GF-D8 (cell line): ENCODE results near the gene TNN.
"Not testable (repeated sequence)": the region's sequence is repeated elsewhere in the genome, so short reads cannot be mapped to it uniquely, and the experiment has no call there.

Experiments
- DNase-seq: peaks from one replicate; lab custom pipeline; 2025; lab: John Stamatoyannopoulos, UW

TNN gene

GRCh38 chr1:175067362-175068106 lies at the start of gene TNN:
TSS of gene TNN (plus strand) at chr1:175067833. CDS start at chr1:175077419, 9,586 bp downstream.
- DNase-seq = no peak

GRCh38 chr1:175019524-175019923 lies 48.1 kb upstream of the TNN start:
- no peak for DNase-seq

- peak; percentile 91 for DNase-seq
Measured at GRCh38 chr1:175023043-175023921, 44.4 kb upstream of the TNN start, which contains the start of gene MRPS14. TSS of gene MRPS14 (minus strand) at chr1:175023425. CDS start at chr1:175023408, 17 bp downstream.

GRCh38 chr1:175023922-175024242 lies 43.8 kb upstream of the TNN start:
- not testable (repeated sequence) for DNase-seq

GRCh38 chr1:175024773-175025172 lies 42.9 kb upstream of the TNN start:
- no peak for DNase-seq

- DNase-seq = no peak
Measured at GRCh38 chr1:175033953-175034352, 33.7 kb upstream of the TNN start.

- no peak for DNase-seq
Measured at GRCh38 chr1:175034775-175035174, 32.9 kb upstream of the TNN start.

GRCh38 chr1:175035865-175036264 lies 31.8 kb upstream of the TNN start:
- no peak for DNase-seq

GRCh38 chr1:175036476-175036875 lies 31.2 kb upstream of the TNN start:
- no peak for DNase-seq

- no peak for DNase-seq
Measured at GRCh38 chr1:175037416-175037815, 30.2 kb upstream of the TNN start.

GRCh38 chr1:175040324-175040879 lies 27.2 kb upstream of the TNN start:
- DNase-seq = no peak

GRCh38 chr1:175042650-175043049 lies 25.0 kb upstream of the TNN start:
- no peak for DNase-seq

GRCh38 chr1:175043824-175044223 lies 23.8 kb upstream of the TNN start:
- no peak for DNase-seq

- not testable (repeated sequence) for DNase-seq
Measured at GRCh38 chr1:175044591-175044990, 23.0 kb upstream of the TNN start.

GRCh38 chr1:175045097-175045496 lies 22.5 kb upstream of the TNN start:
- no peak for DNase-seq

GRCh38 chr1:175045519-175045918 lies 22.1 kb upstream of the TNN start:
- no peak for DNase-seq

GRCh38 chr1:175050992-175051391 lies 16.6 kb upstream of the TNN start:
- DNase-seq = no peak

GRCh38 chr1:175054736-175055135 lies 12.9 kb upstream of the TNN start:
- no peak for DNase-seq

- DNase-seq = no peak
Measured at GRCh38 chr1:175062339-175062738, 5.3 kb upstream of the TNN start.

GRCh38 chr1:175062858-175063257 lies 4.8 kb upstream of the TNN start:
- no peak for DNase-seq

GRCh38 chr1:175070818-175071217 lies 3.2 kb downstream of the TNN start:
- no peak for DNase-seq

- no peak for DNase-seq
Measured at GRCh38 chr1:175071276-175071943, 3.8 kb downstream of the TNN start.
